Colon (tissue), 2 donors: ENCODE results near the gene TULP3.

Source experiments
- FAIRE-seq: peaks from 2 replicates; lab custom pipeline; 2012; peaks lifted over from hg19 to GRCh38; lab: Jason Lieb, UNC
- donor health status: control.
- donor health status: control.

The TULP3 gene

GRCh38 chr12:2877047-2877952, 13.4 kb upstream of the TULP3 start, which contains the start of the genes FOXM1 and RHNO1:
Gene FOXM1, minus strand, starts transcription at chr12:2877174. Its CDS starts 2,696 bp downstream, at chr12:2874478.
Gene RHNO1, plus strand, starts transcription at chr12:2877223. Its CDS starts 8,144 bp downstream, at chr12:2885367.
- FAIRE-seq = no peak

GRCh38 chr12:2877953-2878732, 12.5 kb upstream of the TULP3 start:
- FAIRE-seq = no peak

GRCh38 chr12:2879853-2880252, 10.8 kb upstream of the TULP3 start:
- no peak for FAIRE-seq

GRCh38 chr12:2884810-2885209, 5.9 kb upstream of the TULP3 start:
- FAIRE-seq = no peak

GRCh38 chr12:2886768-2887450, 3.8 kb upstream of the TULP3 start:
- no peak for FAIRE-seq

- FAIRE-seq = no peak
These were observed 697 bp upstream of the TULP3 start for GRCh38 chr12:2890001-2890387.

GRCh38 chr12:2891240-2892053, 756 bp downstream of the TULP3 start:
- no peak for FAIRE-seq

- no peak for FAIRE-seq
These were observed 1.6 kb downstream of the TULP3 start for GRCh38 chr12:2892246-2892645.

GRCh38 chr12:2893007-2893406, 2.3 kb downstream of the TULP3 start:
- no peak for FAIRE-seq

GRCh38 chr12:2895051-2895451, 4.4 kb downstream of the TULP3 start:
- FAIRE-seq = no peak

GRCh38 chr12:2895511-2895910, 4.8 kb downstream of the TULP3 start:
- FAIRE-seq = no peak

- FAIRE-seq = no peak
These were observed 6.7 kb downstream of the TULP3 start for GRCh38 chr12:2897418-2897817.

- no peak for FAIRE-seq
These were observed 10.0 kb downstream of the TULP3 start for GRCh38 chr12:2900642-2901041.

GRCh38 chr12:2902272-2902880, 11.7 kb downstream of the TULP3 start:
- FAIRE-seq = no peak

GRCh38 chr12:2904260-2904659, 13.6 kb downstream of the TULP3 start:
- FAIRE-seq = no peak

GRCh38 chr12:2912216-2912575, 21.5 kb downstream of the TULP3 start:
- FAIRE-seq = no peak

- FAIRE-seq = no peak
These were observed 28.6 kb downstream of the TULP3 start for GRCh38 chr12:2919249-2919648.

GRCh38 chr12:2922329-2922728, 31.6 kb downstream of the TULP3 start:
- FAIRE-seq = no peak

GRCh38 chr12:2923057-2923456, 32.4 kb downstream of the TULP3 start:
- no peak for FAIRE-seq

- no peak for FAIRE-seq
These were observed 33.3 kb downstream of the TULP3 start for GRCh38 chr12:2924019-2924418.

GRCh38 chr12:2925322-2925995, 34.8 kb downstream of the TULP3 start:
- FAIRE-seq = no peak
